SKM-1 (cell line): Measurements from ENCODE around the gene PLVAP.

Experiments used
- DNase-seq: peaks from one replicate; lab custom pipeline; 2025; ENCODE audit not compliant: unreplicated experiment; lab: John Stamatoyannopoulos, UW

Gene PLVAP

DNA sequence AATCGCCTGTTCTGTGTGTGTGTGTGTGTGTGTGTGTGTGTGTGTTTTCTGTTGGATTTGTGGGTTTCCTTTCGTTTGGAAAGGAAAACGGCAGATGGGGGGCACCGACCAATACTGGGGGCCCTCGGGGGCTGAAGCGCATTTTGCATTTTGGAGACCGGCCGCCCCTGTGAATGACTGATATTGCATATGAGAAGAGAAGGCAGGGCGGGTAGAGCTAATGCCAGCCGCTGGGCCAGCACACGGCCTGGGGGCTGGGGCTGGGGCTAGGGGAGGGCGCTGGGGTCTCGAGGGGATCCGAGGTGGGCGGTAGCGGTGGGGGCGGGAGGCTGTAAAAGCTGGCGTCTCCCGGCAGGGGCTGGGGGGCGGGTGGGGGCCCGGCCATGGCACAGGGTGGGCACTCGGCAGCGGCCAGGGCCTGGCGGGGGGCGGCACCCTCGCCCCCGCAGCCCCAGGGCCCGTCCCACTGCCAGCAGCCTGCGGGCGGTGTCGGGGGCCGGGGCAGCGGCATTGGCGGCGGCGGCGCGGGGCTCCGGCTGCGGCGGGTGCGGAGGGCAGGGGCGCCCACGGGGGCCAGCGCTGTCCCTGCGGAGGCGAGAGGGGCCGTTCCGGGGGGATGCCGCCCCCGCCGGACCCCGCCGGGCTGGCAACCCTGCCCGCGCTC lies 53.7 kb downstream of the PLVAP start:
- DNase-seq, result no peak

DNA sequence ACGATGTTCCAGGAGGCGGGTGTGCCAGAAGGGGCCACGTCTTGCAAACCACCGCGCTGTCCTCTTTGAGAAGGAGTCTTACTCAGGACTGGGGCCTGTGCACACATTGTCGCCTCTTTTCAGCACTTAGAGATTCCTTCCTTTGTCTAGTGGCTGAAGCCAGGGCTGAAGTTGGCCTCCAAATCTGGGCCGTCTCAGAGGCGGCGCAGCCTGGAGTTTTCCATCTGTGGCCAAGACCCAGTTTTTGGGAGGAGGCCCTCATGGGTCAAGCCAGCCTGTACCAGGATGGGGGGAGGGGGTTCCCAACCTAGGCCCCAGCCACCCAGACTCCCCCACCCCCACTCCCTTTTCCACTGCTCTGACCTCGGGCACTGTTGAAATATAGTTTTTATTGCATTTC lies 54.3 kb downstream of the PLVAP start:
- DNase-seq, result no peak

DNA sequence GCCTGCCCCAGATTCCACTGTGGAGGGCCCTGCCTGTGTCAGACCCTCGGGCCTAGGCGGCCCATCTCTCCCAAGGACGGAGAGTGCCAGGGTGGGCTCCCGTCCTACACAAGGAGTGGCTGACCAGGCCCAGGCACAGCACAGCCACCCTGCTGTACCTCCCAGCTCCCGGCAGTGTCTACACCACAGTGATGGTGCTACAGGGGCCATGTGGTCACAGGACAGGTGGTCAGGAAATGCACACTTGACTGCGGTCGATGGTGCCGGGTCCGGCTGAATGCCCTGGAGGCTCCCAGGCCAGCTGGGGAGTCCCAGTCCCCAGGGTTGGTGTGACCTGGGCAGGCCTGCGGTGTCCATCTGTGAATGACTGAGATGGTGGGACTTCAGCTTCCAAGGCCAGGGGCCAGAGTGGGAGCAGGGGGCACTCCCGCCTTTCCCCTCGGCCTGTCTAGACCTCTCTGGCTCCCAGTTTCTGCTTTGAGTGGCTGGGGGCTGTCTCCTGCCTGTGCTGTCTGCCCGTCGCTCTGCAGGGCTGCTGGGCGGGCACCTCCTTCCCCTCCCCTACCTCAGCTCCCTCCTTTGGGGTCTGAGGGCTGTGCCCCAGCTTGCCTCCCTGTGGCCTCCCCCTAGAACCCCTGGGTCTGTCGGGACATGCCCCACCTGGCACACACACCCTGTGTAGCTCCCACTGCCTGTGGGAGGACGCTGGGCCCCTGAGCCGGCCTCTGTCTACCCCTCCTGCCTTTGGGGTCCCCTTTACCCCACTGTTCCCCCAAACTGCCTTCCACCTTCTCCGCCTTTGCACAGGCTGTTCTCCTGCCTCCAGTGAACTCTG lies 55.3 kb downstream of the PLVAP start:
- DNase-seq, result no peak

- no peak for DNase-seq
Measured at GRCh38 chr19:17320435-17320834, 56.7 kb downstream of the PLVAP start.

DNA sequence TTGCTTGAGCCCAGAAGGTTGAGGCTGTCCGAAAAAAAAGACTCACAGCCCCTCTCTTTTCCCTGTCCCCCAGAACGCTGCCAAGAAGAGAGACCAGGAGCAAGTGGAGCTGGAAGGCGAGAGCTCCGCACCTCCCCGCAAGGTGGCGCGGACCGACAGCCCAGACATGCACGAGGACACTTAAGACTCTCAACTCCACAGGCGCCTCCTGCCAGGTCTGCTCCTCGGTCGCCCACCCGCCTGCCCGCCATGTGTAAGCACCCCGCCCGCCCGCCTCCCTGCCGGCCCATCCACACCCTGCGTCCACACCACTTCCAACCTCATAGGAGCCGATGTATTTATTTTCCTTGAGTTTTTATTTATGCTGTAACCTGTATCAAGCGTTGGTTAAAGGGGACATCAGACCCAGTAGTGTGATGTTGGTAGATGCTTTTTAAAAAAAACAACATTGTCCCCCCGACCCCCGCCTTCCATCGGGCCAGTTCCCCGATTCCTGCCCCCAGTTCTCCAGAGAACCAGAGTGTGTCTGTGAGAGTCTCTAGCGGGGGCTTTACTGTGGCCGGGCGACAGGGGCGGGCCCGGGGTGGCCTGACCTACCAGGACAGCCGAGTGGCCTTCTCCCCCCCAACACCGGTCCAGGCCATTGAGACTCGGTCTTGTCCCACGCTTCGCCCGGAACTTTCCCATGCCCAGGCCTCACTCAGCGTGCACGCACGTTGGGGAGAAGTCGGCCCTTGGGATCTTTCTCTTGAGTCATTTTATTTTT lies 57.5 kb downstream of the PLVAP start:
- DNase-seq, result no peak

- no peak for DNase-seq
Measured at GRCh38 chr19:17318966-17319365, 58.2 kb downstream of the PLVAP start.

- DNase-seq, result no peak
Measured at GRCh38 chr19:17314007-17314593, 63.0 kb downstream of the PLVAP start.

DNA sequence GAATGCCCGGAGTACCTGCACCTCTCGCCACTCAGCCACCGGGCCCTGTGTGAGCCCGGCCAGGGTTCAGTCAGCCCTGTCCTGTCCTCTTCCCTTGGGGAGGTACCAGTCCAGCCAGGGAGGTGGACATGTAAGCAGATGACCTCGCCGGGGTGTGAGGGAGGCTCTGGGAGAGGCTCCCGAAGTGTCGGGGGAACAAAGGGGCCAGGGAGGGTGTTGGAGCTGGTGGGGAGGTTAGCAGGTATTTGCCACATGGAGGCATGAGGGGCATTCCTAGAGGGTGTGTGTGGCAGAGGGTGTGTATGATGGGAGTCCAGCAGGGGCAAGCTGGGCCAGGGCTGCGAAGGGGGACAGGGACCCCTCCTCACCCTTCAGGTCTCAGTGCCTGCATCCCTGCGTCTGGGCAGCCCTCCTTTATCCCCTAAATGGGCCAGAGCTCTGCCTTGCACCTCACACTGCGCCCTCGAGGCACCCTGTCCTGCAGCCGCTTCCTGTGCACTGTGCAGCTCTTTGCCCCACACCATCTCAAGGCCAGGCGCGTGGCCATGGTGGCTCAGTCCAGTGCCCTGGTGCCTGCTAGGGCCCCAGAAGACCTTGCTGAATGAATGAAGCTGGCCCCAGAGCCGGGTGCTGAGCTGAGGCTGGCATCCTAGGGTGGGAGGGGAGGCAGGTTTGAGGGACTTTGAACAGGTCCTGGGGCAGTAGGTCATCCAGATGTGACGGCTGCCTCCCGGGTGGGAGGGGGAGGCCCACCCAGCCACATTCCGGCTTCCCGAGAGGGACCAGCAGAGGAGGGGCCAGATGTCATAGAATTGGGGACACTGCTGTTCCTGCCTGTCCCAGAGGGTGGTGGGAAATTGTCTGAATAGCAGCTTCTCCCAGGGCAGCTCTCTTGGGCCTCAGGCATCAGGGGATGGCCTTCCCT lies 64.7 kb downstream of the PLVAP start:
- DNase-seq, result no peak

DNA sequence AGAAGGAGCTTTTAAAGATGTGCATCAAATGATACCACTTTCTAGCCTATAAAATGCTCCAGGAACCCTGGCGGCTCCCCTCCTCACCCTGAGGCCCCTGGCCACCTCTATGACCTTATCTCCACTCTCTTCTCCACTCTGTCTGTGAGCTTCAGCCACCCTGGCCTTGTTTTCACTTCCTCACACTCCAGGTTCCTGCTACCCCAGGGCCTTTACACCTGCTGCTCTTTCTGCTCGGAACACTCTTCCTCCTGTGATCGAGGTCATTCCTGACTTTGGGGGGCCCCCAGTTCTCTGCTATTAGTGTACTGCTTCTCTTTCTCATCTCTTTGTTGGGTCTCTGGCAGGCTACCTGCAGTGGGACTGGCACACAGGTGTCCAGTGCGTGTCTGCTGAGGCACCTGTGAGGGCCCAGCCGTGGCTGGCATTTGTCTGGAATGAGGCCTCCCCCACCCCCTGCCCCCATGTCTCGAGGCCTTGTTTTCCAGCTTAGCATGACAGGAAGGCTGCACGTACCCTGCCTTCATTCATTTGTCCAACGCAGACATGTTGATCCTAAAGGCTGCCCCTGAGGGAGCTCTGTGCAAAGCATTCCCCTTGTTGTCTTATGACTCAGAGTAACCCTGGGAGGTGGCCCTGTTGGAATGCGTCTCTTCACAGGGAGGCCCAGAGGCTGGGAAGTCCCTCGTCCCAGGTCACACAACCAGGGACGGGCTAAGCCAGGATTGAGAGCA lies 65.5 kb downstream of the PLVAP start:
- no peak for DNase-seq

DNA sequence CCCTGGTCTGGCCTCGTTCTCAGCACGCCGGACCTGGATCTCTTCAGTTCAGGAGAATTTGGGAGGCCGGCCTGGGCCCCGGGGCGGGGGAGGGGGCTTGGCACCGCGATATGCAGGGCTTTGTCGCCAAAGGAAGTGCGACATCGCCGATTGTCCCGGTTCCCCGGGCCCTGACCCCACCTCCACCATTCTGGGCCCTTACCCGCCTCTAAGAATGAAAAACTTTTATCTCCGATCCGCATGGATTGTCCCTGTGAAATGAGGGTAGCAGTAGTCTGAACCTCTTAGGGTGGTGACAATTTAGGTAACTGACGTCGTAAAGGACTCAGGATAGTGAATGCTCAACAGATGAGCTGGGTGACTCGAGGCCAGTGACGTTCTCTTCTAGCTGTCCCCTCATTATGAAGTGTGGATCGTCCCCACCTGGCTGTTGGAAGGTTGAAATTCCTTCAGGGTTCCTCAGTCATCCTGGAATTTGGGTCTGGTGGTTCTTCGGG lies 67.1 kb downstream of the PLVAP start:
- no peak for DNase-seq

GRCh38 chr19:17309198-17309964 lies 67.8 kb downstream of the PLVAP start, which contains the start of gene DDA1:
Gene DDA1 (plus strand): TSS chr19:17309563. CDS start chr19:17309655, 92 bp downstream.
- DNase-seq, result peak; percentile 99

DNA sequence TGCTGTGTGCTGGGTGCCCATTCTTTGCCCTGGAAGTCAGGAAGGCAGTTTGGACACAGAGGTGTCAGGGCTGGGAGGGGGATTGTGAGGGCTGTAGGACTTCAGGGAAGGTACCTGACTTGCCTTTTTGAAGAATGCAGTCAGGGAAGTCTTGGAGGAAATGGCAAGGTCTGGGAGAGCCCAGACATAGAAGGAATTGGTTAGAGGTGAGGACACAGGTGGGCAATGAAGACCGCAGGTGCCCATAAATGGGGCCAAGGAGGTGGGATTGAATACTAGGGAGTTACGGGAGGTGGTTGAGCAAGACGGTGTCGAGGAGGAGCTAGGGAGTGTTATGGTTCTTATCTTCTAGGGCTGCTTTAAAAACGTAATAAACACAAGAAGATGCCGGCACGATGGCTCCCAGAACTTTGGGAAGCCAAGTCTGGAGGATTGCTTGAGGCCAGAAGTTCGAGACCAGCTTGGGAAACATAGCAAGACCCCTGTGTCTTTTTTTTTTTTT lies 69.2 kb downstream of the PLVAP start:
- no peak for DNase-seq

DNA sequence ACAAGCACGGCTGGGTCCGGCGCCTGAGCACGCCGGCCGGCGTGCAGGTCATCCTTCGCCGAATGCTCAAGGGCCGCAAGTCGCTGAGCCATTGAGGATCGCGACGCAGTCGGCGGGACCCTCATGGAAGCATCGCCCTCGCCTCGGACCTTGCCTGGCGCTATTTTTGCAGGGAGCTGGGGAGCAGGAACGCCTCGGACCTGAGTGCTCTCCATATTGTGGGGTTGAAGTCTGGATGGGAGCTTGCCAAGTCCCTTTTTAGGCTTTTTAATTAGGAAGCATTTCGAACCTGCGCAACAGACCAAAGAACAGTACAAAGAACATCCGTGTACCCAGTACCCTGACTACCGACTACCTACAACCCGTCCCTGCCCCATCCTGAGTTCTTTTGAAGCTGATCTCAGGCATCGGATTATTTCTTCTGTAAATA lies 70.8 kb downstream of the PLVAP start:
- no peak for DNase-seq

DNA sequence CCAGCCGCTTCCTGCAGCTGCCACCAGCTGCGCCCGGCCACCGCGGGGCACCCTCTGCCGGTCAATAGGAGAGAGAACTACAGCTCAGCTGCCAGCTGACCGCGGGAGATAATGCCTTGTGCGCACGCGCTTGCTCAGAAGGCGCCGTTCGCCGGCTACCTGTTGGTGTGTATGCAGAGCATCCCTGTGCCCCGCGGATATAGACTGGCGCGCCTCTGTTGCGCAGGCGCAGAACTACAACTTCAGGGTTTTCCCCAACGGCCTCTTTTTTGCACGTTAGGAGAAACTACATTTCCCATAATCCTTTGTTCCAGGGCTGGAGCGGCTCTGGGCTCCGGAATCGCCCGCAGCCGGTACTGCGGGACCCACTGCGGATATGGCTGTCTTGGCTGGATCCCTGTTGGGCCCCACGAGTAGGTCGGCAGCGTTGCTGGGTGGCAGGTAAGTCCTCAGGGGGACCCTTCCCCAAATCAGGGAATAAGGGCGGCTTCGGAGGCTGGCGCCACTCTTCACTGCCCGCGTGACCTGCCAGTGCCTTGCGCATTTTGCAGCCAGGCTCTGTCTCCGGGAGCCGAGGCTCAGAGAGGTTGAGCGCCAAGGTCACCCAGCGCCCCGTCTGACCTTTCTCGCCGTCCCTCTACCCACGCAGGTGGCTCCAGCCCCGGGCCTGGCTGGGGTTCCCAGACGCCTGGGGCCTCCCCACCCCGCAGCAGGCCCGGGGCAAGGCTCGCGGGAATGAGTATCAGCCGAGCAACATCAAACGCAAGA lies 71.4 kb downstream of the PLVAP start, which contains the start of gene MRPL34:
Gene MRPL34, plus strand, starts transcription at position 356 of the 768 bp plus-strand sequence. Its CDS starts 21 bp downstream, at position 377.
- peak; percentile 99 for DNase-seq

- no peak for DNase-seq
Measured at GRCh38 chr19:17305216-17305516, 72.0 kb downstream of the PLVAP start.

GRCh38 chr19:17304386-17305215 lies 72.5 kb downstream of the PLVAP start:
- no peak for DNase-seq

GRCh38 chr19:17303940-17304267 lies 73.2 kb downstream of the PLVAP start:
- DNase-seq, result no peak
